ENCODE data around the gene BRI3BP.

BRI3BP gene

GRCh38 chr12:124952295-124952694 lies 41.1 kb upstream of the BRI3BP start:
- H3K27ac ChIP-seq = no peak overlapping the region

GRCh38 chr12:124952801-124953200 lies 40.6 kb upstream of the BRI3BP start:
- TF ChIP-seq CTCF (conservative IDR thresholded peaks at IDR 0.05) (no peak), ZFX (IDR thresholded peaks at IDR 0.05) (no peak)
- H3K27ac ChIP-seq = no peak overlapping the region

More at GRCh38 chr12:124952295-124952694, 41.1 kb upstream of the BRI3BP start:
- TF ChIP-seq ZFX (IDR thresholded peaks at IDR 0.05) (no peak), CTCF (conservative IDR thresholded peaks at IDR 0.05) (no peak)

GRCh38 chr12:124953689-124954405 lies 39.6 kb upstream of the BRI3BP start:
- TF ChIP-seq CTCF (conservative IDR thresholded peaks at IDR 0.05) (no peak), ZFX (IDR thresholded peaks at IDR 0.05) (no peak)
- no peak overlapping the region for H3K27ac ChIP-seq

- no peak for TF ChIP-seq ZFX (IDR thresholded peaks at IDR 0.05)
- no peak overlapping the region for H3K27ac ChIP-seq
Observed at GRCh38 chr12:124954771-124955170, 38.7 kb upstream of the BRI3BP start.

GRCh38 chr12:124956571-124956970 lies 36.9 kb upstream of the BRI3BP start:
- no peak overlapping the region for H3K27ac ChIP-seq
- TF ChIP-seq ZFX (IDR thresholded peaks at IDR 0.05) (no peak), CTCF (conservative IDR thresholded peaks at IDR 0.05) (no peak)

- no peak overlapping the region for H3K27ac ChIP-seq
- no peak for TF ChIP-seq ZFX (IDR thresholded peaks at IDR 0.05)
- no peak for TF ChIP-seq CTCF (conservative IDR thresholded peaks at IDR 0.05)
Observed at GRCh38 chr12:124961055-124961454, 32.4 kb upstream of the BRI3BP start.

GRCh38 chr12:124963211-124963610 lies 30.2 kb upstream of the BRI3BP start:
- TF ChIP-seq CTCF (conservative IDR thresholded peaks at IDR 0.05) (no peak), ZFX (IDR thresholded peaks at IDR 0.05) (no peak)
- no peak overlapping the region for H3K27ac ChIP-seq

- no peak overlapping the region for H3K27ac ChIP-seq
- TF ChIP-seq CTCF (conservative IDR thresholded peaks at IDR 0.05) = no peak
- TF ChIP-seq ZFX (IDR thresholded peaks at IDR 0.05) = no peak
Observed at GRCh38 chr12:124964251-124964650, 29.2 kb upstream of the BRI3BP start.
